Measurements from ENCODE around the gene DNHD1. TPM values are rescaled to one million over a fixed set of nuclear protein-coding genes. Genes with fewer than 3 reads are reported as not detected.

Gene DNHD1
- total and polyA plus RNA-seq, 9 of the 15 experiments (the other 6 are each of a cell fraction or from before 2014, with no cell fraction given): 0.82 to 9.7 (median 3.8) TPM

DNA sequence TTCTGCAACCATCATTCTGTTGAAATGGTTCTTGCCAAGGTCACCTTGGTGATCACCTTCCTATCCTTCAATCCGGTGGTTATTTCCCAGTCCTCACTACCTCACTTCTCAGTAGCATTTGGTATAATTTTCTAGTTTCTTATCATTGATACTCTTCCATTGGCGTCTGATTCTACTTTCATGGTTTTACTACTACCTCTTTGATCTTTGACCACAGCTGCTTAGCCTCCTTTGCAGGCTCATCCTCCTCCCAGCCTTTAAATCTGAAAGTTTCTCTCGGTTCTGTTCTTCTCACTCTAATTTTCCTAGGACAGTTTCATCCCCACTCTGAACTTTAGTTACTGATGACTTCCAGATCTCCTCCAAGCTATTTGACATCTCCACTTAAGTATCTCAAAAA is 10.8 kb upstream of the DNHD1 start:
- no peak overlapping the region for H3K4me3 ChIP-seq
- POLR2A ChIA-PET: interaction anchor here (2.7 to 4.9 kb wide), 2 partner anchors 9 to 13 kb away, joined by 16 to 33 read pairs; partner anchors contain the start of gene DNHD1
- CTCF ChIA-PET (ENCODE audit: low intra/inter-chr PET ratio): no interaction called here
- peaks cover 31% of the 10 kb centered on the region for H3K79me2 ChIP-seq (ENCODE audit: control insufficient read depth, insufficient read depth, low read length)
- no TSS peak for BruUV-seq (replicated peaks)
- intact Hi-C loops (cut with micrococcal nuclease) (no loop called here), in situ Hi-C loops (cut with MboI) (no loop called here)
- no peak overlapping the region for H2AFZ ChIP-seq (ENCODE audit: low read depth, low read length)
- WGBS (ENCODE audit: insufficient coverage, low coverage, missing lambda C conversion rate): 75% methylated on average over 3 of the region's 3 CpGs
- H3K36me3 ChIP-seq (ENCODE audit: control insufficient read depth, insufficient read depth, low read length): peaks cover 78% of the 10 kb centered on the region
- peaks cover 3 to 8% of the 10 kb centered on the region in 2 experiments; a peak in 3 of 5 replicates for H3K4me1 ChIP-seq (replicated peaks in 1 of 2; ENCODE audit: control insufficient read depth in 2 of 2, insufficient read depth in 2 of 2, low read length in 2 of 2)
- DNase-seq (ENCODE audit: extremely low read depth in 1 of 4, low spot score in 3 of 4): no peak
- no peak overlapping the region for H3K4me2 ChIP-seq (ENCODE audit: insufficient read depth, low read length)
- H3K9ac ChIP-seq (ENCODE audit: insufficient read depth in 1 of 2, low read depth in 2 of 2, low read length in 2 of 2): no peak overlapping the region
- no peak overlapping the region for H3K27ac ChIP-seq (ENCODE audit: extremely low read depth, low read depth, low read length)
- ATAC-seq: no peak
- no peak for FAIRE-seq
- H4K20me1 ChIP-seq (replicated peaks; ENCODE audit: control insufficient read depth, insufficient read depth, low read length): no peaks in the 10 kb centered on the region
- H3K9me3 ChIP-seq (replicated peaks; ENCODE audit: control insufficient read depth, insufficient read depth, low read depth, low read length): no peaks in the 10 kb centered on the region
- H3K9me1 ChIP-seq (ENCODE audit: control insufficient read depth, insufficient read depth, low read length): no peaks in the 10 kb centered on the region
- H3K27me3 ChIP-seq (ENCODE audit: control insufficient read depth in 2 of 2, insufficient read depth in 2 of 2, low read length in 2 of 2): no peaks in the 10 kb centered on the region
- TF ChIP-seq SMARCC2 (IDR thresholded peaks at IDR 0.05; ENCODE audit: low read depth): no peak
- no peak for TF ChIP-seq FOXK1 (CRISPR knock-in tag; IDR thresholded peaks at IDR 0.05; ENCODE audit: borderline replicate concordance)
- TF ChIP-seq DACH1 (IDR thresholded peaks at IDR 0.05; ENCODE audit: partially characterized antibody): no peak
- no peak for TF ChIP-seq ZNF408 (CRISPR knock-in tag; IDR thresholded peaks at IDR 0.05; ENCODE audit: low read depth)
- TF ChIP-seq POLR2G (IDR thresholded peaks at IDR 0.05; ENCODE audit: low read depth, low read length): no peak
- TF ChIP-seq, protein P1, sequence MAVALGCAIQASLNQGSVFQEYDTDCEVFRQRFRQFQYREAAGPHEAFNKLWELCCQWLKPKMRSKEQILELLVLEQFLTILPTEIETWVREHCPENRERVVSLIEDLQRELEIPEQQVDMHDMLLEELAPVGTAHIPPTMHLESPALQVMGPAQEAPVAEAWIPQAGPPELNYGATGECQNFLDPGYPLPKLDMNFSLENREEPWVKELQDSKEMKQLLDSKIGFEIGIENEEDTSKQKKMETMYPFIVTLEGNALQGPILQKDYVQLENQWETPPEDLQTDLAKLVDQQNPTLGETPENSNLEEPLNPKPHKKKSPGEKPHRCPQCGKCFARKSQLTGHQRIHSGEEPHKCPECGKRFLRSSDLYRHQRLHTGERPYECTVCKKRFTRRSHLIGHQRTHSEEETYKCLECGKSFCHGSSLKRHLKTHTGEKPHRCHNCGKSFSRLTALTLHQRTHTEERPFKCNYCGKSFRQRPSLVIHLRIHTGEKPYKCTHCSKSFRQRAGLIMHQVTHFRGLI (CRISPR knock-in tag; IDR thresholded peaks at IDR 0.05): no peak
- TF ChIP-seq, protein P2, sequence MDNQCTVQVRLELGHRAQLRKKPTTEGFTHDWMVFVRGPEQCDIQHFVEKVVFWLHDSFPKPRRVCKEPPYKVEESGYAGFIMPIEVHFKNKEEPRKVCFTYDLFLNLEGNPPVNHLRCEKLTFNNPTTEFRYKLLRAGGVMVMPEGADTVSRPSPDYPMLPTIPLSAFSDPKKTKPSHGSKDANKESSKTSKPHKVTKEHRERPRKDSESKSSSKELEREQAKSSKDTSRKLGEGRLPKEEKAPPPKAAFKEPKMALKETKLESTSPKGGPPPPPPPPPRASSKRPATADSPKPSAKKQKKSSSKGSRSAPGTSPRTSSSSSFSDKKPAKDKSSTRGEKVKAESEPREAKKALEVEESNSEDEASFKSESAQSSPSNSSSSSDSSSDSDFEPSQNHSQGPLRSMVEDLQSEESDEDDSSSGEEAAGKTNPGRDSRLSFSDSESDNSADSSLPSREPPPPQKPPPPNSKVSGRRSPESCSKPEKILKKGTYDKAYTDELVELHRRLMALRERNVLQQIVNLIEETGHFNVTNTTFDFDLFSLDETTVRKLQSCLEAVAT (IDR thresholded peaks at IDR 0.05): no peak
- no peak for TF ChIP-seq SNIP1 (IDR thresholded peaks at IDR 0.05; ENCODE audit: low read depth)
- no peak for TF ChIP-seq ATF7 (IDR thresholded peaks at IDR 0.05)
- no peak for TF ChIP-seq NFYB (IDR thresholded peaks at IDR 0.05; ENCODE audit: extremely low read depth, insufficient read length)
- TF ChIP-seq PYGO2 (tag; IDR thresholded peaks at IDR 0.05): no peak
- TF ChIP-seq, protein P3, sequence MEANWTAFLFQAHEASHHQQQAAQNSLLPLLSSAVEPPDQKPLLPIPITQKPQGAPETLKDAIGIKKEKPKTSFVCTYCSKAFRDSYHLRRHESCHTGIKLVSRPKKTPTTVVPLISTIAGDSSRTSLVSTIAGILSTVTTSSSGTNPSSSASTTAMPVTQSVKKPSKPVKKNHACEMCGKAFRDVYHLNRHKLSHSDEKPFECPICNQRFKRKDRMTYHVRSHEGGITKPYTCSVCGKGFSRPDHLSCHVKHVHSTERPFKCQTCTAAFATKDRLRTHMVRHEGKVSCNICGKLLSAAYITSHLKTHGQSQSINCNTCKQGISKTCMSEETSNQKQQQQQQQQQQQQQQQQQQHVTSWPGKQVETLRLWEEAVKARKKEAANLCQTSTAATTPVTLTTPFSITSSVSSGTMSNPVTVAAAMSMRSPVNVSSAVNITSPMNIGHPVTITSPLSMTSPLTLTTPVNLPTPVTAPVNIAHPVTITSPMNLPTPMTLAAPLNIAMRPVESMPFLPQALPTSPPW (CRISPR knock-in tag; IDR thresholded peaks at IDR 0.05): no peak
- TF ChIP-seq, protein P4, sequence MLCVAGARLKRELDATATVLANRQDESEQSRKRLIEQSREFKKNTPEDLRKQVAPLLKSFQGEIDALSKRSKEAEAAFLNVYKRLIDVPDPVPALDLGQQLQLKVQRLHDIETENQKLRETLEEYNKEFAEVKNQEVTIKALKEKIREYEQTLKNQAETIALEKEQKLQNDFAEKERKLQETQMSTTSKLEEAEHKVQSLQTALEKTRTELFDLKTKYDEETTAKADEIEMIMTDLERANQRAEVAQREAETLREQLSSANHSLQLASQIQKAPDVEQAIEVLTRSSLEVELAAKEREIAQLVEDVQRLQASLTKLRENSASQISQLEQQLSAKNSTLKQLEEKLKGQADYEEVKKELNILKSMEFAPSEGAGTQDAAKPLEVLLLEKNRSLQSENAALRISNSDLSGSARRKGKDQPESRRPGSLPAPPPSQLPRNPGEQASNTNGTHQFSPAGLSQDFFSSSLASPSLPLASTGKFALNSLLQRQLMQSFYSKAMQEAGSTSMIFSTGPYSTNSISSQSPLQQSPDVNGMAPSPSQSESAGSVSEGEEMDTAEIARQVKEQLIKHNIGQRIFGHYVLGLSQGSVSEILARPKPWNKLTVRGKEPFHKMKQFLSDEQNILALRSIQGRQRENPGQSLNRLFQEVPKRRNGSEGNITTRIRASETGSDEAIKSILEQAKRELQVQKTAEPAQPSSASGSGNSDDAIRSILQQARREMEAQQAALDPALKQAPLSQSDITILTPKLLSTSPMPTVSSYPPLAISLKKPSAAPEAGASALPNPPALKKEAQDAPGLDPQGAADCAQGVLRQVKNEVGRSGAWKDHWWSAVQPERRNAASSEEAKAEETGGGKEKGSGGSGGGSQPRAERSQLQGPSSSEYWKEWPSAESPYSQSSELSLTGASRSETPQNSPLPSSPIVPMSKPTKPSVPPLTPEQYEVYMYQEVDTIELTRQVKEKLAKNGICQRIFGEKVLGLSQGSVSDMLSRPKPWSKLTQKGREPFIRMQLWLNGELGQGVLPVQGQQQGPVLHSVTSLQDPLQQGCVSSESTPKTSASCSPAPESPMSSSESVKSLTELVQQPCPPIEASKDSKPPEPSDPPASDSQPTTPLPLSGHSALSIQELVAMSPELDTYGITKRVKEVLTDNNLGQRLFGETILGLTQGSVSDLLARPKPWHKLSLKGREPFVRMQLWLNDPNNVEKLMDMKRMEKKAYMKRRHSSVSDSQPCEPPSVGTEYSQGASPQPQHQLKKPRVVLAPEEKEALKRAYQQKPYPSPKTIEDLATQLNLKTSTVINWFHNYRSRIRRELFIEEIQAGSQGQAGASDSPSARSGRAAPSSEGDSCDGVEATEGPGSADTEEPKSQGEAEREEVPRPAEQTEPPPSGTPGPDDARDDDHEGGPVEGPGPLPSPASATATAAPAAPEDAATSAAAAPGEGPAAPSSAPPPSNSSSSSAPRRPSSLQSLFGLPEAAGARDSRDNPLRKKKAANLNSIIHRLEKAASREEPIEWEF (CRISPR knock-in tag; IDR thresholded peaks at IDR 0.05): no peak
- no peak for TF ChIP-seq ZNF121 (CRISPR knock-in tag; conservative IDR thresholded peaks at IDR 0.05)
